ENCODE results near the gene RTP4. TPM values are rescaled to one million over a fixed set of nuclear protein-coding genes. Genes with fewer than 3 reads are reported as not detected.
"Not testable (repeated sequence)": the region's sequence is repeated elsewhere in the genome, so short reads cannot be mapped to it uniquely, and the experiment has no call there.

Gene RTP4
- total RNA-seq, 3 donors from 2014 or later = 1.2 to 1.5 (median 1.3) TPM

DNA sequence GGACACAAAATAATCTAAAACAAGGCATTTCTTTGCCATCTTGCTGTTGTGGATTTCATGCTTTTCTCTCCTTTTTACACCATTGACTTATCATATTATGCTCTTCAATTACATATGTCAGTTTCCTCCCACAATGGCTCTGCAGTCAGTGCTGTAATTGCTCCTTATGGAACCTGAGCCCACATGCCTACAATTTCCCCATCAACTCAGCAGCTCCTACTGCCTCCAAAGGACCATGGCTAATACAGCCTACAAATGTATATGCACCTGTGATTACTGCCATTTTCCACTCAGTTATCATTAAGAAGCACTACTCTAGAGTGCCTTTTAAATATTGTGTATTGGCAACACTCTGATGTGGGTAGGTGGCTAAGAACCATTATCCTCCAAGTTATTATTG lies 30.8 kb downstream of the RTP4 start:
- no peak overlapping the region for H3K4me3 Mint-ChIP-seq
- no peaks in the 10 kb centered on the region for H3K36me3 Mint-ChIP-seq (ENCODE audit: insufficient read depth)
- H3K27me3 Mint-ChIP-seq (ENCODE audit: low read depth) = peaks cover 9% of the 10 kb centered on the region
- H3K9me3 Mint-ChIP-seq = no peaks in the 10 kb centered on the region
- DNase-seq (no peak), ATAC-seq (no peak)
- no peaks in the 10 kb centered on the region for H3K4me1 Mint-ChIP-seq (ENCODE audit: low read depth)

DNA sequence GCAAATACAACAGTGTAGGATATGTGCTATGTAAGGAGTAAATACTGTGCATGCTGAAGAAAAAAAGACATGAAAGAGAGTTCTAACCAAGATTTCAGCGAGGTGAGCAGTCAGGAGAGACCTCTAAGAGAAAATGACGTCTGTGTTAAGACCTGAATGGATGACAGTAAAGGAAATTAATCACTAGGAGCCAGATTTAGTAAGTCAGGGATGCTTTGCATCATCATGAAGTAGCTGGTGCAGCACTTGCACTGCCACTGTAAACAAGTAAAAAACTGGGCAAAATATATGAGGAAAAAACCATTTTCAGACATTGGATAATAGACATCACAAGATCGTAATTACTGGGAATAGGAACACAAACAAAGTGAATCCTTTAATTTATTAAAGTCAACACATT lies 32.6 kb downstream of the RTP4 start:
- no peak for ATAC-seq
- no peak for DNase-seq
- H3K4me1 Mint-ChIP-seq (ENCODE audit: low read depth) = no peaks in the 10 kb centered on the region
- no peaks in the 10 kb centered on the region for H3K9me3 Mint-ChIP-seq
- H3K4me3 Mint-ChIP-seq = no peak overlapping the region
- peaks cover 10% of the 10 kb centered on the region for H3K27me3 Mint-ChIP-seq (ENCODE audit: low read depth)
- no peaks in the 10 kb centered on the region for H3K36me3 Mint-ChIP-seq (ENCODE audit: insufficient read depth)

DNA sequence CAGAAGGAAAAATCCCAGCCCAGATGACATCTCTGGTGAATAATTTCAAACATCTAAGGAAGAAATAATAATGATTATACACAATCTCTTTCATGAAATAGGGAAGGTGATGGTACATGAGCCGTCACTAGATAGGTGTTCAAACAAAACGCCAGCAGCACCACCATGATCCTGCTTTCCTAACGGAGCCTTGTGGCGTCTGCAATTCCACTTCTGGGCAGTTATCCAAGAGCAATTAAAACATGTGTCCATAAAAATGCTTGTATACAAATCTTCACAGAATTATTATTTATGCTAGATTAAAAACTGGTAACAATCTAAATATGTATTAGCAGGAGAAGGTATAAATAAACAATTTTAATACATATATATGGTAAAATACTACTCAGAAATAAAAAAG lies 33.7 kb downstream of the RTP4 start:
- ATAC-seq (no peak), DNase-seq (no peak)
- Mint-ChIP-seq H3K27me3 (ENCODE audit: low read depth) (peaks cover 12% of the 10 kb centered on the region), H3K36me3 (ENCODE audit: insufficient read depth) (no peaks in the 10 kb centered on the region), H3K4me3 (no peak overlapping the region), H3K4me1 (ENCODE audit: low read depth) (no peaks in the 10 kb centered on the region), H3K9me3 (no peaks in the 10 kb centered on the region)

DNA sequence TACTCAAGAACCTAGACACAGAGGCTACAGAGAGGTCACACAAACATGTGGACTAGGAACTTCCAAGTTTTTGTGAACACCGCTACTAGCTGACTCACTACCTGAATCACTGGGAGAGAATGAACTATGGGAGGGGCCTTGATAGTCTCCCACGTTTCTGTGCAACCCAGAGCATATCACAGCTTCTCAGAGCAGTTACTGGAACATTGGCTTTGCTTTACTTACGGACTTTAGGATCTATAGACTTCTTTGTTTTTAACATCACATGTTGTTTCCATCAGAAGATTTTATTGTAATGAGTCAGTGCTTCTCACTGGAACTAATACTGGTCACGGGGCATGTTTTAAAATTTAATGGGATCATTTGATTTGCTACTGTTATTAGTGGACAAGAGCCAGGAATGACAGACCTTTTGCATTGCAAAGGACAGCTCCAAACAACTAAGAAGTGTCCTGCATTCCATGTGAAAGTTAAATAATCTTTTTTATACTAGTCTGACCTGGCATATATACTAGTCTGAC lies 35.6 kb downstream of the RTP4 start:
- Mint-ChIP-seq H3K9me3 (no peaks in the 10 kb centered on the region), H3K27me3 (ENCODE audit: low read depth) (peaks cover 20% of the 10 kb centered on the region), H3K4me1 (ENCODE audit: low read depth) (no peaks in the 10 kb centered on the region), H3K36me3 (ENCODE audit: insufficient read depth) (no peaks in the 10 kb centered on the region), H3K4me3 (no peak overlapping the region)
- ATAC-seq (no peak), DNase-seq (no peak)

DNA sequence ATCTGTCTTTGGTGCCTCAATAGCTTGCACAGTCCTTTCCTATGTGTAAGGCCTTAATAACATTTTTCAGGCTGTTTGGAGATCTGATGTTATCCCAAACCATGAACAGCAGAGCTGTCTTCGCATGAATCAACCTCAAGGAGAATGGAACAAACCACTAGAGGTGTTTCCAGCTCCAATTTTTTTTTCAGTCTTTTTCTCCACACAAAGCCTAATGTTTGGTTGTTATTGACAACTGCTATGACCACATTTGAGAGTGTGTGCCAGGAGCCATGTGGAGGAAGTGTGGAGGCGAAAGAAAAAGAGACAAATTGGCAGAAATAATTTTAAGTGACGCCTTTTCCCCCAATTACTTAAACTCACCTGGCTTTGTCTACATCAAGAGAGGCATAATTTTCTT lies 38.7 kb downstream of the RTP4 start:
- no peak for ATAC-seq
- H3K27me3 Mint-ChIP-seq (ENCODE audit: low read depth) = peaks cover 26% of the 10 kb centered on the region
- H3K36me3 Mint-ChIP-seq (ENCODE audit: insufficient read depth) = no peaks in the 10 kb centered on the region
- DNase-seq = no peak
- H3K9me3 Mint-ChIP-seq = no peaks in the 10 kb centered on the region
- H3K4me1 Mint-ChIP-seq (ENCODE audit: low read depth) = no peaks in the 10 kb centered on the region
- no peak overlapping the region for H3K4me3 Mint-ChIP-seq

DNA sequence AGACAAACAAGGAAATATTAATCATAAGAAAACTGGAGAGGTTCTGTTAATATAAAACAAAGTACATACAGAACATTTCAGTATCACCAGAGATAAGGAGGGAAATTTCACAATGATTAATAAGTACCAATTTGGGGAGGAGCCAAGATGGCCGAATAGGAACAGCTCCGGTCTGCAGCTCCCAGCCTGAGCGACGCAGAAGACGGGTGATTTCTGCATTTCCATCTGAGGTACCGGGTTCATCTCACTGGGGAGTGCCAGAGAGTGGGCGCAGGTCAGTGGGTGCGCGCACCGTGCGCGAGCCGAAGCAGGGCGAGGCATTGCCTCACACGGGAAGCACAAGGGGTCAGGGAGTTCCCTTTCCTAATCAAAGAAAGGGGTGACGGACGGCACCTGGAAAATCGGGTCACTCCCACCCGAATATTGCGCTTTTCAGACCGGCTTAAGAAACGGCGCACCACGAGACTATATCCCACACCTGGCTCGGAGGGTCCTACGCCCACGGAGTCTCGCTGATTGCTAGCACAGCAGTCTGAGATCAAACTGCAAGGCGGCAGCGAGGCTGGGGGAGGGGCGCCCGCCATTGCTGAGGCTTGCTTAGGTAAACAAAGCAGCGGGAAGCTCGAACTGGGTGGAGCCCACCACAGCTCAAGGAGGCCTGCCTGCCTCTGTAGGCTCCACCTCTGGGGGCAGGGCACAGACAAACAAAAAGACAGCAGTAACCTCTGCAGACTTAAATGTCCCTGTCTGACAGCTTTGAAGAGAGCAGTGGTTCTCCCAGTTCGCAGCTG lies 44.0 kb downstream of the RTP4 start:
- DNase-seq; H3K9me3 Mint-ChIP-seq; H3K4me1 Mint-ChIP-seq (ENCODE audit: low read depth); H3K4me3 Mint-ChIP-seq; H3K36me3 Mint-ChIP-seq (ENCODE audit: insufficient read depth); ATAC-seq: not testable (repeated sequence)
- peaks cover 20% of the 10 kb centered on the region for H3K27me3 Mint-ChIP-seq (ENCODE audit: low read depth)

Other genes with a start within 250 kb of the RTP4 start
- gene RPL39L, start 228.9 kb upstream of the RTP4 start, total RNA-seq = 1 to 10 TPM; 4.1 to 5.6 (median 4.7) TPM
- not detected for gene RTP1, start 170.9 kb upstream of the RTP4 start, total RNA-seq
- gene MASP1, start 76.6 kb upstream of the RTP4 start, total RNA-seq = under 1 TPM in 2 of 3 donors, not detected in 1; 0.13 to 0.35 TPM

All from activated T-cell treated with anti-CD3 and anti-CD28 coated beads, Interleukin-2, amount 50 U/mL, for 4 hours (primary cell).